Mucosa of descending colon (tissue), 3 donors: ENCODE measurements around the gene HBB. TPM values are rescaled to one million over a fixed set of nuclear protein-coding genes. Genes with fewer than 3 reads are reported as not detected.
A peak's percentile ranks its signal among the peaks of the same experiment; 100 is the strongest.

ENCODE experiments used
- ATAC-seq: fragments of 200-7000 bp; cut with Tn5 transposase; one replicate; pipeline ENCODE4 v1.9.1; 2020; ENCODE audit warnings: mild to moderate bottlenecking, moderate library complexity
- DNase-seq, 3 donors: peaks; one replicate each; pipeline ENCODE4 v3.0.0-alpha.2; 2020
- H3K36me3 ChIP-seq: fragments of 200-600 bp; one replicate; pipeline ENCODE4 v1.8.0; 2021; ENCODE audit warnings: low read depth, mild to moderate bottlenecking
- H3K4me1 ChIP-seq: fragments of 200-600 bp; one replicate; pipeline ENCODE4 v1.8.0; 2021; ENCODE audit warnings: low read depth, mild to moderate bottlenecking
- H3K4me3 ChIP-seq: fragments of 200-600 bp; one replicate; pipeline ENCODE4 v1.8.0; 2021; ENCODE audit warnings: mild to moderate bottlenecking
- H3K9me3 ChIP-seq: fragments of 200-600 bp; one replicate; pipeline ENCODE4 v1.8.0; 2021; ENCODE audit warnings: mild to moderate bottlenecking
- intact Hi-C, 2 donors: fragments of 100-400 bp; cut with DNase I in 1 of 2; cut with micrococcal nuclease in 1 of 2; formaldehyde crosslinking; loops; one replicate each; pipeline versions ENCODE4 v1.11.0 to v1.11.1; 2022; cut with DNase I, micrococcal nuclease
- long read RNA-seq, 2 donors: library from polyadenylated mRNA; unstranded; transcript quantifications; one replicate each; pipeline ENCODE4 v2.0.0, GENCODE V29; 2019 to 2021
- total RNA-seq, 3 donors: library from RNA; stranded (reverse); fragmentation: NEBNext Ultra II Directional in 2 of 3; extraction: Animal tissue kit (Norgen Biotek cat#: 25700) in 2 of 3; gene quantifications; one replicate each; pipeline versions ENCODE4 v1.2.1 to v1.2.4, GENCODE V29; 2021 to 2023
- TF ChIP-seq, protein P1 (sequence below): fragments of 200-600 bp; IDR thresholded peaks from one replicate; pipeline ENCODE4 v1.8.0; 2022; ENCODE audit warnings: antibody characterized with exemption, mild to moderate bottlenecking
- donor health status: DM: no; HTN: no; CAD: no; lungs with moderate emphysema.
- donor health status: DM: no; HTN: no; CAD: no.
- donor health status: DM: no; HTN: yes; CAD: no.

HBB gene
- total RNA-seq = 10 to 100 TPM in 1 of 3 donors, 1 to 10 TPM in 2; 2.5 to 11.1 (median 3.3) TPM
- long read RNA-seq, donor 1, partial matches to known transcripts = 0 of 1 reads
- long read RNA-seq, donor 1, other reads (novel, unspliced or antisense) = 0 of 1 reads
- long read RNA-seq, donor 2 = 0 reads

DNA sequence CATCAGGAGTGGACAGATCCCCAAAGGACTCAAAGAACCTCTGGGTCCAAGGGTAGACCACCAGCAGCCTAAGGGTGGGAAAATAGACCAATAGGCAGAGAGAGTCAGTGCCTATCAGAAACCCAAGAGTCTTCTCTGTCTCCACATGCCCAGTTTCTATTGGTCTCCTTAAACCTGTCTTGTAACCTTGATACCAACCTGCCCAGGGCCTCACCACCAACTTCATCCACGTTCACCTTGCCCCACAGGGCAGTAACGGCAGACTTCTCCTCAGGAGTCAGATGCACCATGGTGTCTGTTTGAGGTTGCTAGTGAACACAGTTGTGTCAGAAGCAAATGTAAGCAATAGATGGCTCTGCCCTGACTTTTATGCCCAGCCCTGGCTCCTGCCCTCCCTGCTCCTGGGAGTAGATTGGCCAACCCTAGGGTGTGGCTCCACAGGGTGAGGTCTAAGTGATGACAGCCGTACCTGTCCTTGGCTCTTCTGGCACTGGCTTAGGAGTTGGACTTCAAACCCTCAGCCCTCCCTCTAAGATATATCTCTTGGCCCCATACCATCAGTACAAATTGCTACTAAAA is at the start of gene HBB:
Gene HBB, minus strand, starts transcription at position 340 of the 579 bp plus-strand sequence. Its CDS starts 50 bp downstream, at position 290.
- TF ChIP-seq, protein P1, sequence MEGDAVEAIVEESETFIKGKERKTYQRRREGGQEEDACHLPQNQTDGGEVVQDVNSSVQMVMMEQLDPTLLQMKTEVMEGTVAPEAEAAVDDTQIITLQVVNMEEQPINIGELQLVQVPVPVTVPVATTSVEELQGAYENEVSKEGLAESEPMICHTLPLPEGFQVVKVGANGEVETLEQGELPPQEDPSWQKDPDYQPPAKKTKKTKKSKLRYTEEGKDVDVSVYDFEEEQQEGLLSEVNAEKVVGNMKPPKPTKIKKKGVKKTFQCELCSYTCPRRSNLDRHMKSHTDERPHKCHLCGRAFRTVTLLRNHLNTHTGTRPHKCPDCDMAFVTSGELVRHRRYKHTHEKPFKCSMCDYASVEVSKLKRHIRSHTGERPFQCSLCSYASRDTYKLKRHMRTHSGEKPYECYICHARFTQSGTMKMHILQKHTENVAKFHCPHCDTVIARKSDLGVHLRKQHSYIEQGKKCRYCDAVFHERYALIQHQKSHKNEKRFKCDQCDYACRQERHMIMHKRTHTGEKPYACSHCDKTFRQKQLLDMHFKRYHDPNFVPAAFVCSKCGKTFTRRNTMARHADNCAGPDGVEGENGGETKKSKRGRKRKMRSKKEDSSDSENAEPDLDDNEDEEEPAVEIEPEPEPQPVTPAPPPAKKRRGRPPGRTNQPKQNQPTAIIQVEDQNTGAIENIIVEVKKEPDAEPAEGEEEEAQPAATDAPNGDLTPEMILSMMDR = no peak
- Histone ChIP-seq H3K36me3 (no peaks in the 10 kb centered on the region), H3K4me1 (no peaks in the 10 kb centered on the region), H3K9me3 (no peaks in the 10 kb centered on the region), H3K4me3 (no peak within 1 kb of the TSS)
- peak; percentile 42 for ATAC-seq
- DNase-seq = no peak
- intact Hi-C loops = no loop called here

DNA sequence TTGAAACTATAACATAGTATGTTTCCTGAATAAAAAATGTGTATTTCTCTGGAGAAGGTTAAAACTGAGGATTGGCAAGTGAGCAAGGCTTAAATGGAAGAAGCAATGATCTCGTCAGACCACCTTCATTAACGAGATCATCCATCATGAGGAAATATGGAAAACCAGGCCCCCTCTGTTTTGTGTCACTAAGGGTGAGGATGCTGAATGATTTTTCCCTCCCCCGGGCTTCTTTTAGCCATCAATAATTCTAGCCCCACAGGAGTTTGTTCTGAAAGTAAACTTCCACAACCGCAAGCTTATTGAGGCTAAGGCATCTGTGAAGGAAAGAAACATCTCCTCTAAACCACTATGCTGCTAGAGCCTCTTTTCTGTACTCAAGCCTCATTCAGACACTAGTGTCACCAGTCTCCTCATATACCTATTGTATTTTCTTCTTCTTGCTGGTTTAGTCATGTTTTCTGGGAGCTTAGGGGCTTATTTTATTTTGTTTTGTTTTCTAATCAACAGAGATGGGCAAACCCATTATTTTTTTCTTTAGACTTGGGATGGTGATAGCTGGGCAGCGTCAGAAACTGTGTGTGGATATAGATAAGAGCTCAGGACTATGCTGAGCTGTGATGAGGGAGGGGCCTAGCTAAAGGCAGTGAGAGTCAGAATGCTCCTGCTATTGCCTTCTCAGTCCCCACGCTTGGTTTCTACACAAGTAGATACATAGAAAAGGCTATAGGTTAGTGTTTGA is 48.7 kb upstream of the HBB start:
- Histone ChIP-seq H3K4me1 (no peaks in the 10 kb centered on the region), H3K9me3 (no peaks in the 10 kb centered on the region), H3K36me3 (no peaks in the 10 kb centered on the region), H3K4me3 (no peak overlapping the region)
- ATAC-seq = no peak
- intact Hi-C loops = no loop called here
- no peak for DNase-seq
- TF ChIP-seq, protein P1 = no peak

DNA sequence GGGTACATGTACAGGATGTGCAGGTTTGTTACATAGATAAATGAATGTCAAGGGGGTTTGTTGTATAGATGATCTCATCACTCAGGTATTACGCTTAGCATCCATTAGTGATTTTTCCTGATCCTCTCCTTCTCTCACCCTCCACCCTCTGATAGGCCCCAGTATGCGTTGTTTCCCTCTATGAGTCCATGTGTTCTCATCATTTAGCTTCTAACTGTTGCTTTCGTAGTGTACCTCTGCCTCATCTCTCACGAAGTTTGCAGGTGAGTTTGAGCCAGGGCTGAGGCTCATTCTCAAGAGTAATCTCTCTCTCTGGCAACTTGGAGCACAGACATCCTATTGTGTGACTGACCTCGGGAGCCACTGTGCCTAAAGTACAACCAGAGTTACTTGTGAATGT is 47.5 kb upstream of the HBB start:
- TF ChIP-seq, protein P1 = no peak
- intact Hi-C loops = no loop called here
- Histone ChIP-seq H3K9me3 (no peaks in the 10 kb centered on the region), H3K4me1 (no peaks in the 10 kb centered on the region), H3K36me3 (no peaks in the 10 kb centered on the region), H3K4me3 (no peak overlapping the region)
- ATAC-seq = no peak
- DNase-seq = no peak

DNA sequence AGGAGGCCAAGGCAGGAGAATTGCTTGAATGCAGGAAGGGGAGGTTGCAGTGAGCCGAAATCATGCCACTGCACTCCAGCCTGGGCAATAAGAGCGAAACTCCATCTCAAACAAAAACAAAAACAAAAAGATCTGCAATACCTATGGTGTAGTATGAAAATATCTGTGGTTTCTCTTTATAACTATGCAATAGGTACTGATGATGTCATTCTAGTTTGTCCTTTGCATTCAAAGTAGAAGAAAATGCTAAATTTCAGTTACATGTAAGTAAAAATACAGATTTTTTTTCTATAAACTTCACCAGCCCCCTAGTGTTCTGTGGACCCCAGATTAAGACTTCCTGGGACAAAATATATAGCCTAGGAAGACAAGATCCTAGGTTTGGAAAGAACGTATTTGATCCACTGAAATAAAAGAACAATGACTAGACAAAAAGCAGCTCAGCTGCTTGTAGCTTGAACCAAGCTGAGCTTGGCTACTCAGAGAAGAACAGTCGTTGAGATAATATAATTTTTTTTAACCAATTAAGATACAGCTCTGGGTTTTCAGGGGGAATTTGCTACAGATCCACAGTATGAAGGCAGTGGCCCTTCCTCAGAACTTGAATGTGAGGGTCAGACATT is 45.6 kb upstream of the HBB start:
- Histone ChIP-seq H3K36me3 (no peaks in the 10 kb centered on the region), H3K4me1 (no peaks in the 10 kb centered on the region), H3K4me3 (no peak overlapping the region), H3K9me3 (no peaks in the 10 kb centered on the region)
- ATAC-seq (no peak), DNase-seq (no peak)
- TF ChIP-seq, protein P1 = no peak
- intact Hi-C loops = no loop called here

DNA sequence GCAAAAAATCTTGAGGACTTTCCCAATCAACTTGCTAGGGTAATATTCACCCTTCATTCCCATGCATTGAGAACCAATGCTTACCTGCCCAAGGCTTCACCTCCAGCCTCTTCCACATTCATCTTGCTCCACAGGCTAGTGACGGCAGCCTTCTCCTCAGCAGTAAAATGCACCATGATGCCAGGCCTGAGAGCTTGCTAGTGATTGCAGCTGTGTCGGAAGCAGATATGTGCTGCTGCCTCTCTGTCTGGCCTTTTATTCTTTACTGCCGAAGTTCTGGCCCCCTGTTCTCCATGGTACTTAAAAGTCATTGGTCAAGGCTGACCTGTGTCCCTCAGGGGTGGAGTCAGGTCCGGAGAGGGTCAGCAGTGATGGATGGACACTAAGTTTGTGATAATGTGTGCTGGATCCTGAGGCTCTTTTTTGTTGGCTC is 42.9 kb upstream of the HBB start, which contains the start of gene HBE1:
Gene HBE1, minus strand, starts transcription at position 231 of the 433 bp plus-strand sequence. Its CDS starts 55 bp downstream, at position 176.
- intact Hi-C loops = no loop called here
- DNase-seq (no peak), ATAC-seq (no peak)
- TF ChIP-seq, protein P1 = no peak
- Histone ChIP-seq H3K36me3 (no peaks in the 10 kb centered on the region), H3K9me3 (no peaks in the 10 kb centered on the region), H3K4me1 (no peaks in the 10 kb centered on the region), H3K4me3 (no peak within 1 kb of the TSS)
